HEK293T (cell line): Measurements from ENCODE around the gene HAUS2.

ENCODE experiments used
- CTCF ChIA-PET: fragments of 350-600 bp; formaldehyde crosslinking; extraction: SDS; loops from one replicate; lab custom pipeline; 2021; ENCODE audit warnings: antibody characterized with exemption, inconsistent platforms; lab: Yijun Ruan, JAX
- POLR2A ChIA-PET: fragments of 350-600 bp; formaldehyde crosslinking; extraction: SDS; loops from one replicate; lab custom pipeline; 2020; ENCODE audit warnings: antibody characterized with exemption, inconsistent platforms; lab: Yijun Ruan, JAX
- DNase-seq: peaks from one replicate; pipeline ENCODE4 v3.0.0; 2012; ENCODE audit warnings: mixed read lengths; ENCODE audit errors: extremely low spot score
- ARNT ChIP-seq: fragments of 450-650 bp; IDR thresholded peaks from 2 replicates; pipeline ENCODE4 v1.6.1; 2017; ENCODE audit warnings: mild to moderate bottlenecking
- BHLHE40 ChIP-seq: fragments of 450-650 bp; IDR thresholded peaks from 2 replicates; pipeline ENCODE4 v1.6.1; 2016; ENCODE audit warnings: mild to moderate bottlenecking, moderate library complexity, borderline replicate concordance
- CTBP1 ChIP-seq: fragments of 450-650 bp; IDR thresholded peaks from 2 replicates; pipeline ENCODE4 v1.6.1; 2016; ENCODE audit warnings: borderline replicate concordance
- ELF4 ChIP-seq: fragments of 450-650 bp; IDR thresholded peaks from 2 replicates; pipeline ENCODE4 v1.6.1; 2017; ENCODE audit warnings: antibody characterized with exemption
- FOXA1 ChIP-seq: fragments of 450-650 bp; IDR thresholded peaks from 2 replicates; pipeline ENCODE4 v1.6.1; 2016; ENCODE audit warnings: mild to moderate bottlenecking
- FOXK2 ChIP-seq: fragments of 450-650 bp; IDR thresholded peaks from 2 replicates; pipeline ENCODE4 v1.6.1; 2016; ENCODE audit warnings: mild to moderate bottlenecking
- FOXM1 ChIP-seq: fragments of 450-650 bp; IDR thresholded peaks from 2 replicates; pipeline ENCODE4 v1.6.1; 2017; ENCODE audit warnings: mild to moderate bottlenecking, borderline replicate concordance
- HDGF ChIP-seq: fragments of 450-650 bp; IDR thresholded peaks from 2 replicates; pipeline ENCODE4 v1.6.1; 2017; ENCODE audit warnings: antibody characterized with exemption, borderline replicate concordance
- L3MBTL2 ChIP-seq: fragments of 450-650 bp; conservative IDR thresholded peaks from 2 replicates; pipeline ENCODE4 v1.6.1; 2016; ENCODE audit warnings: mild to moderate bottlenecking
- LEF1 ChIP-seq: fragments of 450-650 bp; IDR thresholded peaks from 2 replicates; pipeline ENCODE4 v1.6.1; 2017; ENCODE audit warnings: mild to moderate bottlenecking, borderline replicate concordance
- NFRKB ChIP-seq: fragments of 450-650 bp; IDR thresholded peaks from 2 replicates; pipeline ENCODE4 v1.6.1; 2016; ENCODE audit warnings: mild to moderate bottlenecking, moderate library complexity
- SP1 ChIP-seq: fragments of 450-650 bp; IDR thresholded peaks from 2 replicates; pipeline ENCODE4 v1.6.1; 2017
- SUZ12 ChIP-seq: fragments of 450-650 bp; IDR thresholded peaks from 2 replicates; pipeline ENCODE4 v1.6.1; 2016; ENCODE audit warnings: mild to moderate bottlenecking
- TARDBP ChIP-seq: fragments of 450-650 bp; IDR thresholded peaks from 2 replicates; pipeline ENCODE4 v1.6.1; 2016
- ZNF384 ChIP-seq: fragments of 450-650 bp; IDR thresholded peaks from 2 replicates; pipeline ENCODE4 v1.6.1; 2016
- TF ChIP-seq, protein P1 (sequence below): fragments of 450-650 bp; IDR thresholded peaks from 2 replicates; pipeline ENCODE4 v1.6.1; 2016

The HAUS2 gene

DNA sequence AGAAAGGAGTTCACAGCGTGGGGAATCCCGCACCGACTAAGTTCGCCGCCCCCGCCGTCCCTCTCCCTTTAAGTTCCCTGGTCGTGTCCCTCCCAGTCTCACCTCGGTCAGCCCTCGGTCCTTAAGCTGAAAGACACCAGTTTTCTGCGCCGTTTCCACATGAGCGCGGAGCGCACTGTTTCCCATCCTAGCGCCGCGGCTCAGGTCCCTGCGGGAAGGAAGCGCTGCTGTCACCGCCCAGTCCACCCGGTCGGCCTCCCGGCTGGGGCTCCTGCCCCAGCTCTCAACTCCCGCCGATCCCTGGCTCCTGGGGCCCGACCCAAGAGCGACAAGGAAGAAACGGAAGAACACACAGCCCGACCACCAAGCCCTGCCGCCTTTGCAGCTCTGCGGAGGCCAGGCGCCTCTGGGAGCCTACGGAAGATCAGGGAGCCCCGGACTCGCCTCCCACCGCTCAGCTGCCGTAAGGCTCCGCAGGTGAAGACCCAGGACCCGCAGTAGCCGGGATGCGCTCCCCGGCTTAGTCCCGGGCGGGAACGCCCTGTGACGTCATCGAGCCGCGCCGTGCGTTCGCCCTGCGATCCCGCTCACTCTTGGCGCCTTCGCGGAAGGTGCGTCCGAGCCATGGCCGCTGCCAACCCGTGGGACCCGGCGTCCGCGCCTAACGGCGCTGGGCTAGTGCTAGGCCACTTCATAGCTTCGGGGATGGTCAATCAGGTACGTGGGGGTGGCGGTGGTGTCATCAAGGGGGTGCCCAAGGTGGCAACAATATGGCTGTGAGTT, at the start of gene HAUS2, which contains the start of gene LRRC57:
HAUS2 (plus strand) TSS at position 590 of the 783 bp plus-strand sequence; CDS start at position 625, 35 bp downstream.
LRRC57 (minus strand) TSS at position 545 of the 783 bp plus-strand sequence; CDS start at position 186, 359 bp downstream.
- DNase-seq, result peak; percentile 84
- TF ChIP-seq ELF4 (peak; percentile 37; the same call in 1 of the 2 replicates), CTBP1 (no peak; the same call in 1 of the 2 replicates), FOXK2 (no peak), ZNF384 (no peak), SUZ12 (no peak), L3MBTL2 (no peak)
- ChIA-PET CTCF (no interaction called here), POLR2A (interaction anchor here (0.5 to 2.0 kb wide), 11 partner anchors 9 to 275 kb away, joined by 3 to 13 read pairs (median 3); partner anchors contain the start of genes GANC, SNAP23, STARD9 and TMEM87A)

DNA sequence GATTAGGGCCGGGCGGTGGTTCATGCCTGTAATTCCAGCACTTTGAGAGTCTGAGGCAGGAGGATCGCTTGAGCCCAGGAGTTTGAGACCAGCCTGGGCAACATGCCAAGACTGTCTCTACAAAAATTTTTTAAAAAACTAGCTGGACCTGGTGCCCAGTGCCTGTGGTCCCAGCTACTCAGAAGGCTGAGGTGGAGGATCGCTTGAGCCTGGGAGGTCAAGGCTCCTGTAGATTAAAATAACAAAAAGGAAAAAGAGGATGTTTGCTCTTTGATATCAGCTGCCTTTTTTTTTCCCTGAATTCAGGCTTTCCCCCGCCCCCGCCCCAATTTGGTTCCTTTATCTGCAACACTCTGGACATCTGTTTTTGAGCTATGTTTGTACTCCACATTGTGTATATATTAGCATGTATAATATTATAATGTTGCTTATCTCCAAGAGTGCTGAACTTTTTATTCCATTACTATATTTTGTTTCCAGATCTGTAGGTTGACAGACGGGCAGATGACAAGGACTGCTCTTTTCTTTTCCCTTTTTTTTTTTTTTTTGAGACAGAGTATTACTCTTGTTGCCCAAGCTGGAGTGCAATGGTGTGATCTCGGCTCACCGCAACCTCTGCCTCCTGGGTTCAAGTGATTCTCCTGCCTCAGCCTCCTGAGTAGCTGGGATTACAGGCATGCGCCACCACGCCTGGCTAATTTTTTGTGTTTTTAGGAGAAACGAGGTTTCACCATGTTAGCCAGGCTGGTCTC, 48.6 kb upstream of the HAUS2 start:
- CTCF ChIA-PET, result no interaction called here
- TF ChIP-seq LEF1, result no peak
- TF ChIP-seq SUZ12, result no peak
- no peak for TF ChIP-seq ARNT
- TF ChIP-seq NFRKB, result no peak
- no peak for TF ChIP-seq CTBP1
- TF ChIP-seq FOXA1, result no peak
- no peak for TF ChIP-seq TARDBP
- no peak for TF ChIP-seq FOXM1
- TF ChIP-seq, protein P1, sequence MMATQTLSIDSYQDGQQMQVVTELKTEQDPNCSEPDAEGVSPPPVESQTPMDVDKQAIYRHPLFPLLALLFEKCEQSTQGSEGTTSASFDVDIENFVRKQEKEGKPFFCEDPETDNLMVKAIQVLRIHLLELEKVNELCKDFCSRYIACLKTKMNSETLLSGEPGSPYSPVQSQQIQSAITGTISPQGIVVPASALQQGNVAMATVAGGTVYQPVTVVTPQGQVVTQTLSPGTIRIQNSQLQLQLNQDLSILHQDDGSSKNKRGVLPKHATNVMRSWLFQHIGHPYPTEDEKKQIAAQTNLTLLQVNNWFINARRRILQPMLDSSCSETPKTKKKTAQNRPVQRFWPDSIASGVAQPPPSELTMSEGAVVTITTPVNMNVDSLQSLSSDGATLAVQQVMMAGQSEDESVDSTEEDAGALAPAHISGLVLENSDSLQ, result no peak
- no peak for TF ChIP-seq ELF4
- no peak for TF ChIP-seq SP1
- no peak for TF ChIP-seq ZNF384
- no peak for TF ChIP-seq HDGF
- TF ChIP-seq FOXK2, result no peak
- no peak for TF ChIP-seq BHLHE40
- TF ChIP-seq L3MBTL2, result no peak
- DNase-seq, result no peak
- POLR2A ChIA-PET, result interaction anchor here (1.6 to 2.3 kb wide), 2 partner anchors 9 to 48 kb away, joined by 6 to 10 read pairs; partner anchors contain the start of genes HAUS2, LRRC57 and ZNF106

- TF ChIP-seq LEF1 (no peak), ARNT (no peak)
- CTCF ChIA-PET, result no interaction called here
- no peak for DNase-seq
- POLR2A ChIA-PET, result no interaction called here
Observed at GRCh38 chr15:42502477-42502876, 46.2 kb upstream of the HAUS2 start.

GRCh38 chr15:42503825-42504224, 44.8 kb upstream of the HAUS2 start:
- DNase-seq, result no peak
- POLR2A ChIA-PET, result no interaction called here
- TF ChIP-seq LEF1, result no peak
- TF ChIP-seq L3MBTL2, result no peak
- TF ChIP-seq FOXM1, result no peak
- no peak for TF ChIP-seq ARNT
- TF ChIP-seq TARDBP, result no peak
- TF ChIP-seq SUZ12, result no peak
- no peak for TF ChIP-seq HDGF
- TF ChIP-seq ELF4, result no peak
- no peak for TF ChIP-seq BHLHE40
- TF ChIP-seq NFRKB, result no peak
- TF ChIP-seq, protein P1, result no peak
- TF ChIP-seq ZNF384, result no peak
- CTCF ChIA-PET, result no interaction called here

DNA sequence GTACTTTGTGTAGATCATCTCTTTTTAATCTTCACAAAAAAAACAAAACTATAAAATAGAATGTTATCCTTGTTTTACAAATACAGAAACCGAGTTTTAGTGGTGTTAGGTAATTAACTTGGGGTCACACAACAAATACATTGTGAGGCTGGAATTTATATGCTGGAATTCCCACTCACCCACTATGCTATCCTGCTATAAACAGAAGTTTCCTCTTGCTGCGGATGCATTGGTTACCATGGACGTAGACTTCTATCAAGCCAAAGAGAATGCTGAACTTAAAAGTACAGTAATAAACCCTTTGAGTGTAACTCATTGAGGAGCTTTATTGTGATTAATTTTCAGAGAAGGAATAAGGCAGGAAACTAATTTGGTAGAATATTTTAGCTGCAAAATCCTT, 44.0 kb upstream of the HAUS2 start:
- POLR2A ChIA-PET, result interaction anchor here (0.7 to 1.0 kb wide), 2 partner anchors 10 to 14 kb away, joined by 3 read pairs; partner anchors contain the start of gene ZNF106
- CTCF ChIA-PET, result no interaction called here
- TF ChIP-seq NFRKB, result no peak
- TF ChIP-seq ZNF384, result no peak
- no peak for TF ChIP-seq ARNT
- TF ChIP-seq FOXK2, result no peak
- no peak for TF ChIP-seq FOXA1
- no peak for TF ChIP-seq FOXM1
- no peak for TF ChIP-seq SP1
- no peak for DNase-seq

- ChIA-PET CTCF (no interaction called here), POLR2A (no interaction called here)
- TF ChIP-seq SUZ12 (no peak), ARNT (no peak), NFRKB (no peak), CTBP1 (no peak), LEF1 (no peak), HDGF (no peak), ELF4 (no peak), BHLHE40 (no peak), ZNF384 (no peak), FOXA1 (no peak), L3MBTL2 (no peak), TARDBP (no peak), FOXK2 (no peak), SP1 (no peak), FOXM1 (no peak)
- TF ChIP-seq, protein P1, result no peak
- DNase-seq, result no peak
Observed at GRCh38 chr15:42507514-42507913, 41.1 kb upstream of the HAUS2 start.
